RPMI7951 (cell line): ENCODE results near the gene LPP. TPM values are rescaled to one million over a fixed set of nuclear protein-coding genes. Genes with fewer than 3 reads are reported as not detected.
A peak's percentile ranks its signal among the peaks of the same experiment; 100 is the strongest.

Source experiments
- DNase-seq: peaks from one replicate; pipeline ENCODE4 v3.0.0-alpha.2; 2012; ENCODE audit warnings: low read depth
- total RNA-seq: library from RNA; depleted of rRNA; stranded (reverse); fragments of >200 nt; shearing (Covaris generic); gene quantifications from 2 replicates; pipeline ENCODE4 v1.2.3, GENCODE V29; 2014

The LPP gene
- total RNA-seq, 1 experiment from 2014 or later: 30.2 TPM

GRCh38 chr3:188780193-188781147, 626.5 kb downstream of the LPP start:
- no peak for DNase-seq

DNA sequence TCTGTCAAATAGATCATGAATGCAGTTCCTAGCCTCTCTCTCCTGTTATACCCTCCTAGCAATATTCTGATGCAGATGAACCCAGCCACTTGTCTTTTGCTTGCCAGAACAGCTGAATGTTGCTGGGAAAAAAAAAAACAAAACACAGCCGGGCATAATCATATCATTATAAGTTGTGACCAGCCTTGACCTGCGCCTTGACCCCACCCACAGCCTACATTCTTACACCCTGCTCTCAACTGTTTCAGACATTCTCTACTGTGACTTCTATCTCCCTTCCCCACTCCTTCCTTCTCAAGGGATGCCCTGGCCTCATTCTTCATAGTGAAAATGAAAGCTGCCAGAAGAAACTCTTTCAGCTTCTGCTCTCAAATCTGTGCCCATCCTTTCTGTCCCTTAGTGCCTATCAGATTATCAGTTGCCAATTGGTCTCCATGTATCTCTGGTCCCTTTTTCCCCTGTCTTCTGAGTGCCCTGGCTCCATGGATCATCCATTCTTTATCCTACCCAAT, 628.7 kb downstream of the LPP start:
- no peak for DNase-seq

- no peak for DNase-seq
Measured at GRCh38 chr3:188786424-188786823, 632.5 kb downstream of the LPP start.

DNA sequence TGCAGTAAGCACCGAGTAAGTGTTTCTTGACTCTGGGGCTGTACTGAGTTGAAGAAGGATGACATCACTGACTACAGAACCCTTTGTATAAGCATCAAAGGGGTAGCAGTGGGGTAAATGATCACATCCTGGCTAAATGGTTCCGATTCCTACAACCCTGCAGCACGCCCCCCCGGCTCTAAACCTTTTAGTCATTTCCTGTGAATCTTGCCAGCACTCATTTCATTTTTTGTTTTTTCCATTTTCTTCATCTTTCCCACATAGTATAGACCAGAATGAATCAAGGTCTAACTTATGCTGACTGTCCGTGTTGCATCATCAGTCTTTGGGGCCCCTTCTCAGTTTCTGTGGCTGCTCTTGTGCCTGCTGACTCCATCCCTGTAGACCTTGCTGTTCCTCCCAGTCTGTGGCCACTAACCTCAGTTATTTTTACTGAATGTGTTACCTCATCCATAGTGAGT, 634.7 kb downstream of the LPP start:
- peak; percentile 83 for DNase-seq

DNA sequence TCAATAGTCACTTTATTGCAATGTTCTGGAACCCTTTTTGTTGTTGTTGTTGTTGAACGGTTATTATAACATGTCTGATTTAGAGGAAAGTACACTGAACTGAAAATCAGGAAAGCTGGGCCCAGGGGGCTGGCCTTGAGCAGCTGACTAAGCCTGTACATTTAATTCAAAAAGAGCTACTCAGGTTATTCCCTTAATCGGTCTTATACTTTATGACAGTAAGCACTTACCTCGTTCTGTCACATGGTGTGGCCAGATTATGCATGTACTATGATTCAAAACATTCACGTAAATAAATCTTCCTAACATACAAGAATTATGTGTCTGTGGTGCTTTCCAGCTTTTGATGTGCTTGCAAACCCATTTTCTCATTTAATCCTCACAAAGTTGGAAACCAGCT, 635.3 kb downstream of the LPP start:
- no peak for DNase-seq

DNA sequence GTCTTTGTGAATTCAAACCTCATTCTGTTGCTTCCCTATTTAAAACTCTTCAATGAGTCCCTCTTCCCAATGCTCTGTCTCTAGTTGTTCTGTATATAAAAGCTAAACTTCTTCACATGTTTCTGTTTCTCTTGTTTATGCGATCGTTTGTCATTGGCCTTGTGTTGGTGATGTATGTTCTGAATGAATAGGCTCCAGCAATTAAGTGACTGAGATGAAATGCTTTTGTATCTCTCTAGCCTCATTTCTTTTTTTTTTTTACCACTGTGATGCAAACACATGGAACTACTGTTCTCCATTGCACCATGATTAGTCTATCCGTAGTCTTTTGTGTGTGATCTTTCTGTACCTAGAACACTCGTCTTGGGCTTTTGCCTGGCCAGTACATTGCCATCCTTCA, 637.4 kb downstream of the LPP start:
- DNase-seq: no peak

DNA sequence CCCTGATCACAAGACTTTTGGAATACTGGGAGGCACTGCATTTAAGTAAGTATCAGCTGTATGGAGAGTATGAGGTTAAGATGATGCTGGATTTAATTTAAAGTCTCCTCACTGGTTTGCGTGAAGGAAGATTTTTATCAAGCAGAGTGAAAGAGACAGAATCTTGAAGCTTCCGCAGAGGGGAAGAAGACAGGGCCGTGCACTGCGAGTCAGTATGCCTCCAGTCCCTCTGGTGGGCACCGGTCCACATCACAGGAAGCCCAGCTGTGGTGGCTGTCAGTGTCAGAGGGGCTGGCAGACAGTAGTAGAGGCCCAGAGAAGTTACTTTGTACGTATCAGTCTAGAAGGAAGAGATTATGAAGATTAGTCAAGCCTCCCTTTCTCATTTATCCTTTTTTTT, 638.8 kb downstream of the LPP start:
- no peak for DNase-seq

GRCh38 chr3:188796122-188796631, 642.2 kb downstream of the LPP start:
- peak; percentile 78 for DNase-seq

DNA sequence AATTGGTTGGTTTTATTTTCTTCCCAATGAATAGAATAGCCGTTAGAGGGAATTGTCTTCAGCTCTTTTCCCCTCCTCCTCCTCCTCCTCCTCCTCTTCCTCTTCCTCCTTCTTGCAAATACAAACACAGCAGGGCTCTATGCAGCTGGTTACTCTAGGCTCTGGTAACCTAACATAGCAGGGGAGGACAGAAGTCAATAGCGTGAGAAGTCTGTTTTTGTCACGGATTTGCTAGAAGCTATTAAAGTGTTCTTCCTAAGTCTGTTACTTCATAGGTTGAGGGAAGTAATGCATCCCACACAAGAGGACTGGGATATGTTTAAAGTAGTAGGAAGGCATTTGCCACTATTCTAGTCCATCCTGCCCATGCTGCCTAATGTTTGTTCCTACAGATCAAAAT, 643.1 kb downstream of the LPP start:
- no peak for DNase-seq

- no peak for DNase-seq
Measured at GRCh38 chr3:188798556-188799145, 644.7 kb downstream of the LPP start.

GRCh38 chr3:188801393-188801792, 647.4 kb downstream of the LPP start:
- DNase-seq: no peak

DNA sequence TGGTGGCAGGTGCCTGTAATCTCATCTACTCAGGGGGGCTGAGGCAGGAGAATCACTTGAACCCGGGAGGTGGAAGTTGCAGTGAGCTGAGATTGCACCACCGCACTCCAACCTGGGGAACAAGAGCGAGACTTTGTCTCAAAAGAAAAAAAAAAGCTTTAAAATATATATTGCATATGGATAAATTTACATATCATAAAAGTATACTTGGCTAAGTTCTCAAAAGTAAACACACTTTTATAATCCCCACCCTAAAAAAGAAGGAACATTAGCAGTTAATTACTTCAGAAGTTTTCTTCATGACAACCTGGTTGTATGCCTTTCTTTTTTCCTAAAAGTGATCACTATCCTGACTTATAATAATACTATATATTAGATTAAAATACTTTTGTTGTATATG, 648.7 kb downstream of the LPP start:
- DNase-seq: no peak

- peak; percentile 27 for DNase-seq
Measured at GRCh38 chr3:188807006-188807405, 653.0 kb downstream of the LPP start.

GRCh38 chr3:188812198-188812597, 658.2 kb downstream of the LPP start:
- peak; percentile 39 for DNase-seq

- DNase-seq: no peak
Measured at GRCh38 chr3:188814581-188814980, 660.6 kb downstream of the LPP start.

DNA sequence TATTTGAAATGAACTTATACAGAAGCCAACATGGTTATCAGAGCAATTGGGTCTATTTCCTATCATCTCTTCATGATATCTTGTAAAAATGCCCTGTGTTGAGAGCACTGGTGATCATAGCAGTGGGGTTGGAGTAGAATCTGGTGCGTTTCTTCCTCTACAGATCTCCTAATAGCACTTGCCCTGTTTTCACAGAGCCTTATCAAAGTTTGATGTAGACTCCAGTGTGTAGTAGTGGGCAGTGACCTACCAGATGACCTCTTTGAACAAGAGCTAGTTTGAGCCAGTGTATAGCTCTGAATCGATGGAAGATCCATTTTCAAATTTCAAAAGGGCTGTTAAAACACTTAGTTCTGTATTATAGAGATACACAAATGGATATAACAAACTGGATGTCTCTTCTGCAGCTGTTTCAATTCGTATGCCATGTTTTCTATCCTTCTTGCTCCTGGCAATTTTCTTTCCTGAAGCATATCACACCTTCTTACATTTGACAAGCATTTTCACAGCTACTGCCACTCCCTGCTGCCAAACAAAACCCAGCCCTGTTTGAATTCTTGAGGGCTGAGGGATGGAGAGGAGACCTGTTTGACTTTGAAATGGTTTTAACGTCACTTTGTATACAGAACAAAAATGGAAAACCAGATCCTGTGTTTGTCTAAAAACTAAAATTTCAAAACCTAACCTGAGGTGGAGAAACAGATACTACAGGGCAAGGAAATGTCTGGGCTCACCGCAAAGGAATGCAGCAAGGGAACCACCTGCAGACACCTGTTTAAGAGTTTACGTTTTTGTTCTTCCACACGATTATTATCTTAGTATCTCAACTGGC, 663.4 kb downstream of the LPP start:
- DNase-seq: no peak

- no peak for DNase-seq
Measured at GRCh38 chr3:188817935-188818269, 663.9 kb downstream of the LPP start.

GRCh38 chr3:188818282-188818681, 664.3 kb downstream of the LPP start:
- no peak for DNase-seq

- DNase-seq: no peak
Measured at GRCh38 chr3:188819939-188820338, 666.0 kb downstream of the LPP start.

- DNase-seq: no peak
Measured at GRCh38 chr3:188822004-188822403, 668.0 kb downstream of the LPP start.

DNA sequence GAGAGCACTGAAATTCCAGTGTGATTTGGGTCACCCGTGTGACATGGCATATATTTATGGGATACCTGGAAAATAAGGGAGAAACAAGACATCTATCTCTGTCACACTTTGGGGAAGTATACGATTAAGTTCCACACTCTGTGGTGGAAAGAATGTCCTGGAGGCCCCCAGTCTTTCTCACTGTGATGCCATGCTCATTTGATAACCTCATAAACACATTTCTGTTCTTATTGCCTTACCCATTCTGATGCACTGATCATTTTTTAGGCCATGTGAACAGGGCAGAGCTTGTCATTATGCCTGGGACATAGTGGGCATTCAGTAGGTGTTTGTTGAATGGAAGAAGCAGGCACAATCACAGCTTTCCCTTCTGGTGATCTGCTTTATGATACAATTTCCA, 668.5 kb downstream of the LPP start:
- no peak for DNase-seq

DNA sequence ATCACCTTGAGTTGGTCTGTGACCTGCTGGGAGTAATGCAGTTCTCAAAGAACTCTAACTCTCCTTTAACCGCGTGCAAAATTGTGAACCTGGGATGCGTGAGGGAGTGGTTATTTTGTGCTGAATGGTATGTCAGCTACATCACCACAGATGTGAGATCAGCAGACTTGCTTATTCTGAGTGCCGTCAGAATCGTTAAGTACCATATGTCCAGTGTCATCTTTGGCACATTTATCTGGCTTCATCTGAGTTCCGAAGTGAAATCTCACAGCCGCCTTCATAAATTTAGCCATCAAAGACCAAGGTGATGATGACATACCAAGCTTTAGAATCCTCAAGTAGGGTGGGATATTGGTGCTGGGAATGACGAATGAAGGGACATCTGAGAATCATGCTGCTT, 670.6 kb downstream of the LPP start:
- no peak for DNase-seq
